Liver (tissue), 9 donors: ENCODE data around the gene ARHGAP36. TPM values are rescaled to one million over a fixed set of nuclear protein-coding genes. Genes with fewer than 3 reads are reported as not detected.

Experiments
- DNase-seq: peaks from one replicate; pipeline ENCODE4 v3.0.0-alpha.2; 2017; ENCODE audit warnings: low spot score
- H3K27ac ChIP-seq, 2 donors: one replicate each; pipeline ENCODE4 v1.7.0; 2013; ENCODE audit warnings: inconsistent platforms in 2 of 2, low read length in 2 of 2, control low read depth in 1 of 2, low read depth in 1 of 2, mild to moderate bottlenecking in 1 of 2
- H3K27me3 ChIP-seq, 4 donors: one replicate each; pipeline versions ENCODE4 v1.6.1 to v1.7.0; 2013; ENCODE audit warnings: low read length in 3 of 4, inconsistent platforms in 1 of 4, mild to moderate bottlenecking in 1 of 4, moderate library complexity in 1 of 4; ENCODE audit not compliant: control insufficient read depth in 4 of 4, insufficient read depth in 4 of 4
- H3K36me3 ChIP-seq, 4 donors: one replicate each; pipeline versions ENCODE4 v1.6.1 to v1.7.0; 2013; ENCODE audit warnings: low read length in 3 of 4, mild to moderate bottlenecking in 3 of 4, low read depth in 1 of 4, moderate library complexity in 1 of 4; ENCODE audit not compliant: control insufficient read depth in 4 of 4, insufficient read depth in 3 of 4
- H3K4me1 ChIP-seq, 4 donors: one replicate each; pipeline versions ENCODE4 v1.6.1 to v1.7.0; 2013; ENCODE audit warnings: low read length in 3 of 4, mild to moderate bottlenecking in 3 of 4, moderate library complexity in 1 of 4; ENCODE audit not compliant: control insufficient read depth in 4 of 4, insufficient read depth in 4 of 4
- H3K4me3 ChIP-seq, 3 donors: one replicate each; pipeline versions ENCODE4 v1.6.1 to v1.7.0; 2013; ENCODE audit warnings: low read length in 3 of 3, control low read depth in 1 of 3, low read depth in 1 of 3, mild to moderate bottlenecking in 1 of 3
- H3K9ac ChIP-seq, 2 donors: one replicate each; pipeline ENCODE4 v1.7.0; 2013; ENCODE audit warnings: low read length in 2 of 2, mild to moderate bottlenecking in 2 of 2, moderate library complexity in 2 of 2, control low read depth in 1 of 2, low read depth in 1 of 2
- H3K9me3 ChIP-seq, 4 donors: one replicate each; pipeline versions ENCODE4 v1.6.1 to v1.7.0; 2013; ENCODE audit warnings: low read length in 3 of 4; ENCODE audit not compliant: control insufficient read depth in 4 of 4
- ATF3 ChIP-seq: IDR thresholded peaks from 2 replicates; pipeline ENCODE4 v1.6.1; 2016; ENCODE audit warnings: antibody characterized with exemption
- CTCF ChIP-seq: fragments of 150-350 bp; IDR thresholded peaks from 2 replicates; pipeline ENCODE4 v1.5.1; 2017; ENCODE audit warnings: improper control_type of control experiment, low read depth, low read length; ENCODE audit not compliant: missing input control
- EGR1 ChIP-seq, 2 donors: IDR thresholded peaks; 2 replicates each; pipeline ENCODE4 v1.6.1; 2016 to 2018; ENCODE audit warnings: antibody characterized with exemption in 2 of 2, low read depth in 2 of 2
- FOXA1 ChIP-seq: IDR thresholded peaks from 2 replicates; pipeline ENCODE4 v1.6.1; 2016; ENCODE audit warnings: antibody characterized with exemption
- FOXA2 ChIP-seq: IDR thresholded peaks from 2 replicates; pipeline ENCODE4 v1.6.1; 2016; ENCODE audit warnings: antibody characterized with exemption
- HNF4A ChIP-seq, 2 donors: conservative IDR thresholded peaks; 2 replicates each; pipeline ENCODE4 v1.6.1; 2016; ENCODE audit warnings: antibody characterized with exemption in 2 of 2, mild to moderate bottlenecking in 2 of 2
- HNF4G ChIP-seq: IDR thresholded peaks from 2 replicates; pipeline ENCODE4 v1.6.1; 2016; ENCODE audit warnings: antibody characterized with exemption
- JUND ChIP-seq, 2 donors: IDR thresholded peaks; 2 replicates each; pipeline ENCODE4 v1.6.1; 2016; ENCODE audit warnings: antibody characterized with exemption in 2 of 2
- MAX ChIP-seq: IDR thresholded peaks from 2 replicates; pipeline ENCODE4 v1.6.1; 2016; ENCODE audit warnings: antibody characterized with exemption
- NR2F2 ChIP-seq: IDR thresholded peaks from 2 replicates; pipeline ENCODE4 v1.6.1; 2016; ENCODE audit warnings: antibody characterized with exemption
- REST ChIP-seq: IDR thresholded peaks from 2 replicates; pipeline ENCODE4 v1.6.1; 2016; ENCODE audit warnings: antibody characterized with exemption, mild to moderate bottlenecking
- RXRA ChIP-seq, 2 donors: IDR thresholded peaks; 2 replicates each; pipeline ENCODE4 v1.6.1; 2017 to 2018; ENCODE audit warnings: antibody characterized with exemption in 2 of 2, mild to moderate bottlenecking in 1 of 2
- SP1 ChIP-seq: IDR thresholded peaks from 2 replicates; pipeline ENCODE4 v1.6.1; 2018; ENCODE audit warnings: antibody characterized with exemption, mild to moderate bottlenecking
- TAF1 ChIP-seq: conservative IDR thresholded peaks from 2 replicates; pipeline ENCODE4 v1.6.1; 2016; ENCODE audit warnings: antibody characterized with exemption, mild to moderate bottlenecking
- YY1 ChIP-seq: IDR thresholded peaks from 2 replicates; pipeline ENCODE4 v1.6.1; 2016; ENCODE audit warnings: antibody characterized with exemption, mild to moderate bottlenecking
- ZBTB33 ChIP-seq: IDR thresholded peaks from 2 replicates; pipeline ENCODE4 v1.6.1; 2016; ENCODE audit warnings: antibody characterized with exemption
- WGBS: extraction: QIAGEN DNeasy Blood & Tissue Kit; methylation state at CpG from one replicate; pipeline ENCODE4 v1.1.7; 2013; 5-methylcytosine and 5-hydroxymethylcytosine counted together
- polyA plus RNA-seq, 2 donors: library from polyadenylated mRNA; stranded (reverse) in 1 of 2; unstranded in 1 of 2; fragments of 200-250 nt in 1 of 2; fragments of >200 nt in 1 of 2; fragmentation: Nextera tagmentation in 1 of 2; extraction: Ambion mirVana in 1 of 2; gene quantifications; one replicate each; pipeline versions ENCODE4 v1.2.1 to v1.2.3, GENCODE V29; 2013 to 2015
- total RNA-seq, 2 donors: library from RNA; depleted of rRNA; stranded (reverse); fragments of >200 nt; gene quantifications; one replicate each; pipeline ENCODE4 v1.2.3, GENCODE V29; 2014
- donor health status: healthy.
- donor health status: healthy.
- donor health status: healthy.
- donor health status: healthy.
- donor health status: healthy.

ARHGAP36 gene
- total and polyA plus RNA-seq, 4 donors: not detected

- Histone ChIP-seq H3K27ac (no peak overlapping the region), H3K4me1 (no peaks in the 10 kb centered on the region), H3K4me3 (no peak overlapping the region), H3K36me3 (no peaks in the 10 kb centered on the region), H3K9ac (no peak overlapping the region), H3K9me3 (peaks cover 0 to 3% (median 0%) of the 10 kb centered on the region in 4 donors), H3K27me3 (no peaks in the 10 kb centered on the region)
- 70% methylated on average over 2 of the region's 2 CpGs for WGBS
- no peak for TF ChIP-seq REST
- TF ChIP-seq YY1: no peak
- no peak for TF ChIP-seq HNF4A (conservative IDR thresholded peaks at IDR 0.05)
- no peak for TF ChIP-seq EGR1 (IDR thresholded peaks at IDR 0.05; ENCODE audit: low read depth in 2 of 2)
- no peak for TF ChIP-seq RXRA (IDR thresholded peaks at IDR 0.05)
- TF ChIP-seq SP1: no peak
- TF ChIP-seq JUND (IDR thresholded peaks at IDR 0.05): no peak
- TF ChIP-seq ZBTB33: no peak
- TF ChIP-seq NR2F2: no peak
- no peak for TF ChIP-seq TAF1
- TF ChIP-seq FOXA2: no peak
- no peak for TF ChIP-seq ATF3
- no peak for DNase-seq
These were observed 48.0 kb upstream of the ARHGAP36 start for GRCh38 chrX:131010186-131010585.

GRCh38 chrX:131025336-131025735 lies 32.8 kb upstream of the ARHGAP36 start:
- no peak for DNase-seq
- H3K27me3 ChIP-seq: no peaks in the 10 kb centered on the region
- no peaks in the 10 kb centered on the region for H3K36me3 ChIP-seq
- no peak overlapping the region for H3K9ac ChIP-seq
- no peak overlapping the region for H3K4me3 ChIP-seq
- H3K4me1 ChIP-seq: no peaks in the 10 kb centered on the region
- H3K27ac ChIP-seq: no peak overlapping the region
- TF ChIP-seq SP1: no peak
- TF ChIP-seq FOXA1: no peak
- no peak for TF ChIP-seq HNF4A (conservative IDR thresholded peaks at IDR 0.05)
- no peak for TF ChIP-seq MAX
- no peak for TF ChIP-seq REST
- TF ChIP-seq RXRA (IDR thresholded peaks at IDR 0.05): no peak
- no peak for TF ChIP-seq EGR1 (IDR thresholded peaks at IDR 0.05; ENCODE audit: low read depth in 2 of 2)
- TF ChIP-seq ZBTB33: no peak
- no peak for TF ChIP-seq CTCF
- TF ChIP-seq TAF1: no peak
- no peak for TF ChIP-seq HNF4G
- H3K9me3 ChIP-seq: peaks cover 0 to 3% (median 0%) of the 10 kb centered on the region in 4 donors
- 61% methylated on average over 3 of the region's 3 CpGs for WGBS
